GM12872 (cell line): ENCODE results near the gene KRTAP25-1.

Experiments
- CTCF ChIP-seq: IDR thresholded peaks from 3 replicates; pipeline ENCODE4 v1.5.1; 2011; ENCODE audit warnings: low read depth, mild to moderate bottlenecking, low read length, moderate library complexity; ENCODE audit not compliant: insufficient read depth

KRTAP25-1 gene

GRCh38 chr21:30271611-30272010 lies 17.7 kb downstream of the KRTAP25-1 start:
- TF ChIP-seq CTCF: no peak

GRCh38 chr21:30271156-30271555 lies 18.2 kb downstream of the KRTAP25-1 start:
- no peak for TF ChIP-seq CTCF

- TF ChIP-seq CTCF: no peak
Measured at GRCh38 chr21:30269803-30270530, 19.3 kb downstream of the KRTAP25-1 start.

- peak; percentile 23; the same call in 1 of the 3 replicates for TF ChIP-seq CTCF
Measured at GRCh38 chr21:30268608-30269197, 20.6 kb downstream of the KRTAP25-1 start.

GRCh38 chr21:30257773-30258172 lies 31.5 kb downstream of the KRTAP25-1 start:
- TF ChIP-seq CTCF: no peak

- no peak for TF ChIP-seq CTCF
Measured at GRCh38 chr21:30256100-30256499, 33.2 kb downstream of the KRTAP25-1 start.

- TF ChIP-seq CTCF: no peak
Measured at GRCh38 chr21:30255679-30256078, 33.6 kb downstream of the KRTAP25-1 start.
